NCI-H2227 (cell line): ENCODE data around the gene GRM5.

Experiments used
- DNase-seq: peaks from one replicate; lab custom pipeline; 2025; ENCODE audit not compliant: unreplicated experiment; lab: John Stamatoyannopoulos, UW

GRM5 gene

DNA sequence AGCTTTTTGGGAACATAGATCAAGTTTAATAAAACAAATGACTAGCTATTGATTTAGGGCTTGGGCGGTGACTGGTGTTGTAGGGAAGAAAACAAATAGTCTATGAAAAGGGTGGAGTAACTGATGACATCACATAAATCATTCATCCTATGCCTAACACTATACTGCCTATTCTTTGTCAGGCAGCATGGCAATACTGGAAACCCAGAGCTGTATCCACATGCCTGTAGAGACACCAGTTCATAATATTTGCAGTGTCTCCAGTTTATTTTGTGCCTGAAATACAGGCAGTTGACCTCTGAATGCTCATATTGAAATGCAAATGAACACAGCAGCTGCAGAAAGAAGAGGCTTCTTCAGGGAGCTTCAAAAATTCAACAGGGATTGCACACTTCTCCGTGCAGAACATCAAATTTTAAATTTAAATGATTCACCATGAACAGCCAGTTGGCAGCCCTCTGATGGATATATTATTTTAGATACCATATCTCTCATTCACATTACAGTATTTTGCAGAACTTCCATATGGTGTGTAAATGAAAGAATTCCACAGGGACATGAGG, 445.1 kb downstream of the GRM5 start:
- no peak for DNase-seq

DNA sequence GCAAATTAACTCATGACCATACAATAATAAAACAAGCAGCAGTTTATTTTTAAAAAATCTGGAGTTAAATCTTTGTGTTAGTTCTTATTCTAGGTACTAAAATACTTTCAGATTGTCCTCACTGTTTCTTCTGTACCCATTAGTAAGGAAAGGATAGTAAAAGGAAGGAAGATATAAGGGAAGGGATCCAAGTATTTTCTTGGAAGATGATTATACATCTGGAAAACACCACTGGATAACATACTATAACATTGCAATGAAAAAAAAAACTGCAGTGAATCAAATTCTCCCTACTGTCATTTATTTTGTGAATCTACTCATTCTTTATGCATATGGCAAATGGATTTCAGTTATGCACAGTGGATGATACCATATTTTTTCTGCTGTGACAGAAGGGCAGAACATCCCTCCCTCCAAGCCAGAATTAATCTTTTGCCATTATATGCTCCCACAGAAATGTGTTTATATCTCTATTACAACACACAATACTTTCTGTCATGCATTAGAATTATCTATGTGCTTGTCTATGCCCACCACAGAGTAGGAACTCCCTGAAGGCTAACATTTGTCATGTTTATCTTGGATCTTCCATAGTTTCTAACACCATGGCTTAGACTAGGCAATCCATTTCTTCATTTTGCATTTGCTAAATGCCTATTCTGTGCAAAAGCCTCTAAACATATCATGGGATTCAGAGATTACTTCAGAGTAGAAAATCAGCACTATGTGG, 446.0 kb downstream of the GRM5 start:
- no peak for DNase-seq

- DNase-seq: no peak
Measured at GRCh38 chr11:88619071-88619425, 446.7 kb downstream of the GRM5 start.

- no peak for DNase-seq
Measured at GRCh38 chr11:88618327-88619070, 447.3 kb downstream of the GRM5 start.

DNA sequence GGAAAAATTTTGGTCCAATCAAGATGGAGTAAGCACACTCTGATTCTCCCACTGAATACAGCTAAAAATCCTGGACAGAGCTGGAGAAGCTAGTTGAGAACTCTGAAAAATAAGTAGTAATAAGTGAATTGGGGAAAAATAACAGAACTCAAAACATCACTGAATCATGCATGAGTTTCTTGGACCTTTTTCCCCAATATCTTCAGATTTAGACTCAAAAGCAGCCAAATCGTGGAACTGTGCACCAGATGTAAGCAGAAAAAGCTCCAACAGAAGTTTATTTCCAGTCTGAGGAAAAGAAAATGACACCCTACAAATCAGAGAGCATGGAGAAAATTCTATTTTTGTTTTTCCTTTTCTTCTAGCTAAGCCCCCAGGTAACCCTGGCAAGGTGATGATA, 448.6 kb downstream of the GRM5 start:
- DNase-seq: no peak

DNA sequence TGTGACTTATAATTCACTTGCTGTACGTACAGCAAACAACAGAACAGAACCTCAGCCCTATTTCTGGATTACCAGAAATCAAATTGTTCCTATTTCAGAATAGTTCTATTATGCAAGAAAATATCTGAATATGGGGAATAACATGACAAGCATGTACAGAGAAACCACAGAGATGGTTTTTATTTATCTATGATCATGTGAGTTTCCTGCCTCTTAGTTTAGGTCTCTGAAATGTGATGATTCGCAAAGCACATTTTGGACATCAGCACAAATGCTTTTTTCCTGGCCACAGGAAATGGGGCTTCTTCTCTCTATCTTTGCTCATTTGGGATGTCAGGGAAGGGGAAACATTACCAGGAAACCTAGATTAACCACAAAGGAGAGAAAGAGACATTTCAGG, 461.5 kb downstream of the GRM5 start:
- DNase-seq: no peak

DNA sequence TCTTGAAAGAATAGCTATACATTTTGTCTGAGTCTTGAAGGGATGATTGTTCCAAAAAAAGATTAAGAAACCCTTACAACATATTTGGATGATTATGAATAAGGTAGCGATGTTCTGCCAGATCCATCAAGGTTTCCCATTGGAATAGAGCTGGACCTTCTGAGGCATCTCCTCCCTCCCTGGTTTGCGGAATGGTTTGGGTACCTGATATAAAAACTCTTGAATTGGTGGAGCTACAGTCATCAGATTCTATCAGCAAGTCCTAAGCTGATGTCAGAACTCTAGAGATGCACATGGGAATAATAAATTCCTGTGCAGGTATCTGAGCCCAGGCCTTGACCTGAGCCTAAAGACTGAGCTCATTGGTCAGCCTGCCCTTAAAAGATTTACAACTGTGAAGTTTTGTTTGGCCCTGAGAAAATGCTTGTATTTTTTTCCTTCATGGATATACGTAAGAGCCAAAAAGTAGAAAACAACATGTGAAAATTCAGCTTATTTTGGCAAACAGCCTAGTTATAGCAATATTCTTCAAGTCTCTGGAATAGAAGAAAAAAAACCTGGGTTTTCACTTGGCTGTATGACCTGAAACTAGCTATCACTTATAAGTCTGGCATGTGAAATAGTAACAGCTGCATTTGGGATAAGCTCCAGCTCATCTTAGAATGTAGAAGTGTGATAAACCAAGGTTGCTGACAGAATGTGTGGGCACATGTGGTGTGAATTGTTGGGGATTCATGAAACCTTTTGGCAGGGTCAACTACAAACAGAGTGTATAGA, 462.5 kb downstream of the GRM5 start:
- no peak for DNase-seq

DNA sequence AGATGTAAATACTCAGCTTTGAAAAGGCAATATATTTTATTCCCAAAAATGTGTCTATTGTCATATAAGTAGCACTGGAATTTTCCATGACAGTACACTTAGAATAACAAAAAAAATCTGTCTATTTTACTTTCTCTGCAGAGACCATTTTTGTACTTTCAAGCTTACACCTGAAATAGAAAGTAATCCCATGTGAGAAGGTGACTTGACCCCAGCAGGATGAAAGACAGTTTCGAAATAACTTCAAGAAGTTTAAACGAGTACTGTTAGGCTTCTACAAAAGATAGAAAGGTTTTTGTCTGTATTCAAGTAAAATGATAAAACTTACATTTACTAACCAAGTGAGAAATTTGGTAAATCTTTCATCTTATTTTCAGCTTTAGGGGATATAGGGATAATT, 468.4 kb downstream of the GRM5 start:
- no peak for DNase-seq

- DNase-seq: no peak
Measured at GRCh38 chr11:88596786-88597185, 469.0 kb downstream of the GRM5 start.

- DNase-seq: no peak
Measured at GRCh38 chr11:88594274-88594950, 471.4 kb downstream of the GRM5 start.

- no peak for DNase-seq
Measured at GRCh38 chr11:88590361-88590760, 475.4 kb downstream of the GRM5 start.

DNA sequence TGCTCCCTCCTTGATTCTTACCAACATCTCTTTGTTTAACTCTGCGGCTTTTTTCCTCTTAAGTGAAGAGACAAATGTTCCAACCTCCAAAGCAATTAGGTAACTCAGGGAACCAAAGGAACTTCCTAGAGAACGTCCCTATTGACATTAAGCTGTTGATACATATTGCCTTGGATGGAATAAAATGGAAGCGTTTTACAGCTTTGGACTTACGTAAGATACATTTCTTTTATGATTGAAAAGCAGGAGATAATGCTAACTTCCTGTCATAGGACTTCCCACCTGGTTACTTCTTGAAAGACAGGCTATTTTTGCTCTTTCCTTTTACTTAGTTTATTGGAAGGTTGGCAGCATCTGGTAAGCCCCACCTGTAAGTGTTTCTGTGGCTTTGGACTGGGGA, 482.5 kb downstream of the GRM5 start:
- no peak for DNase-seq

DNA sequence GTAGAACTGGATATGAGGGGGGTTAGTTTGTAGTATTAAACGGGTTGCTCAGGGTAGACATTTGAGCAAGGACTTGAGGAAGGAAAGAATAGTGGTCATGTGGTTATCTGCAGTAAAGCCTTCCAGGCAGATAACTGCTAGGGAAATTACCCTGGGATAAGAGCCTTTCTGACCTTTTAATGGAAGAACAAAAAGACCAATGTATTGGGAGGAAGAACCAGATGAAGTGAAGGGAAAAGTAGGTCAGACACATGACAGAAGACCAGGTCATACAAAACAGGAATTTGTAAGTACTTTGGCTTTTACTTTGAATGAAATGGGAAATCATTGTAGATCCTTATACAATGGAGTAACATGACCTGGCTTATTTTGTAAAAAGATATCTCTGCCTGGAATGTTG, 486.3 kb downstream of the GRM5 start:
- no peak for DNase-seq

DNA sequence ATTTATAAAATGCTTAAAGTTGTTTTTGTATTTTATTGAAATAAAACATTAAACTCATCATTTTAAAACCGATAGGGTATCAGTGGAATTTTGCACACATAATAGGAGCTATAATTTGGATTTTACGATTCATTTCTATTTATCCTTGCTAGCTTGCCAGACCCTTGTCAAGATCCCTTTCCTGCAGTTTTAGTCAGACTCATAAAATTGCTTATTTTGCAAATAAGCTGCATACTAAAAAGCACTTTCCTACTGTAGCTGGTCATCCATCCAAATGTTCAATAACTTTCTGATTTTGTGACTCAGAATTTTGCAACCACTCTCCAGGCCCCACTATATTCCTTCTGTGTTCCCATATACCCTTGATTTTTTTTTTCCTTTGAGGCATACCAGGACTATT, 489.0 kb downstream of the GRM5 start:
- DNase-seq: no peak

DNA sequence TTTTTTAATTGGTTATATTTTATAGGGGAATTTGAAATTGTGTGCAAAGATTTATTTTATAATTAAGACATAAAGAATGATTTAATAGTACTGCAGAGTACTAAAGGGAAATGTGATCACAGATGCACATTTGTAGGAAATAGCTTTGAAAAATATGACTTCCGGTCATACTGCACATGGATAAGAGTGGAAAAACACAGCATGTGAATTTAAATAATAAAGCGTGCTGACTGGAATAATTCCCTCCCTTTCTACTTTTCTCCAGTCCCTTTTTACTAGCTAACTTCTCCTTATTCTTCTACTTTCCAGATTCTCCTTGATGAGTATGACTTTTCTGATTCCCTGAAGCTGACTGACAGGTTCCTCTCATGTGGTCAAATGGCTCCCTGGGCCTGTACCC, 489.9 kb downstream of the GRM5 start:
- no peak for DNase-seq

DNA sequence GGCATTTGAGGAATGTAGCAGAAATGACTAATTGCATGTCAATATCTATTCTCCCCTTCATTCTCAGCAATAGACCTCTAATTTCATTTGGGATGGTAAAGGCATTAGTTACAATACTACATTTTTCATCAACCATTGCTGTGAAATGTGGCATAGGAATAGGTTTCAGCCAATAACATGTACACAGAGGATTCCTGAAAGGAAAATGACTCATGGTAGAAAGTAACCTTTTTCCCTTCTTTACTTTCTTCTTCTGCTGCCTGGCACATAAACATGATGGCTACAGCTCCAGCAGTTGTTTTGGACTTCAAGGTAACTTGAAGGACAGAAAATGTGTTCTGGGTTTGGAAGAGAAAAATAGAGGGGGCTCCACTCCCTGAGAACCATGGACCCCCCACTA, 496.4 kb downstream of the GRM5 start:
- DNase-seq: no peak

GRCh38 chr11:88555829-88556202, 510.0 kb downstream of the GRM5 start:
- no peak for DNase-seq

- no peak for DNase-seq
Measured at GRCh38 chr11:88555018-88555828, 510.6 kb downstream of the GRM5 start.

GRCh38 chr11:88553204-88553603, 512.6 kb downstream of the GRM5 start:
- DNase-seq: no peak

GRCh38 chr11:88552379-88553062, 513.3 kb downstream of the GRM5 start:
- DNase-seq: no peak
